Measurements from ENCODE around the gene CCZ1.
A peak's percentile ranks its signal among the peaks of the same experiment; 100 is the strongest.
"Not testable (repeated sequence)": the region's sequence is repeated elsewhere in the genome, so short reads cannot be mapped to it uniquely, and the experiment has no call there.

CCZ1 gene
- 18.3 to 25.7 (median 22.0) reads per million in 4 experiments for total RNA-seq

GRCh38 chr7:5898480-5899224, at the start of gene CCZ1:
Gene CCZ1, plus strand, starts transcription at chr7:5898733. Its CDS starts 67 bp downstream, at chr7:5898800.
- peak; percentile 54 for DNase-seq

GRCh38 chr7:5850944-5851343, 47.6 kb upstream of the CCZ1 start:
- DNase-seq, result no peak

- no peak for DNase-seq
Measured at GRCh38 chr7:5854738-5855137, 43.8 kb upstream of the CCZ1 start.

- not testable (repeated sequence) for DNase-seq
Measured at GRCh38 chr7:5857041-5857575, 41.4 kb upstream of the CCZ1 start.

- not testable (repeated sequence) for DNase-seq
Measured at GRCh38 chr7:5858494-5858893, 40.0 kb upstream of the CCZ1 start.

GRCh38 chr7:5861281-5861680, 37.3 kb upstream of the CCZ1 start:
- DNase-seq, result not testable (repeated sequence)

- DNase-seq, result not testable (repeated sequence)
Measured at GRCh38 chr7:5862753-5863366, 35.7 kb upstream of the CCZ1 start.

- DNase-seq, result not testable (repeated sequence)
Measured at GRCh38 chr7:5865279-5865931, 33.1 kb upstream of the CCZ1 start.

GRCh38 chr7:5867060-5867459, 31.5 kb upstream of the CCZ1 start:
- DNase-seq, result no peak

- DNase-seq, result not testable (repeated sequence)
Measured at GRCh38 chr7:5868928-5869341, 29.6 kb upstream of the CCZ1 start.

GRCh38 chr7:5869691-5870090, 28.8 kb upstream of the CCZ1 start:
- DNase-seq, result no peak

- DNase-seq, result no peak
Measured at GRCh38 chr7:5870311-5870710, 28.2 kb upstream of the CCZ1 start.

- DNase-seq, result no peak
Measured at GRCh38 chr7:5872326-5872725, 26.2 kb upstream of the CCZ1 start.

GRCh38 chr7:5879591-5879990, 18.9 kb upstream of the CCZ1 start:
- DNase-seq, result not testable (repeated sequence)

GRCh38 chr7:5880106-5880505, 18.4 kb upstream of the CCZ1 start:
- DNase-seq, result not testable (repeated sequence)

GRCh38 chr7:5884431-5884830, 14.1 kb upstream of the CCZ1 start:
- not testable (repeated sequence) for DNase-seq

- not testable (repeated sequence) for DNase-seq
Measured at GRCh38 chr7:5888021-5888420, 10.5 kb upstream of the CCZ1 start.

- DNase-seq, result not testable (repeated sequence)
Measured at GRCh38 chr7:5890244-5890643, 8.3 kb upstream of the CCZ1 start.

- DNase-seq, result no peak
Measured at GRCh38 chr7:5892498-5892897, 6.0 kb upstream of the CCZ1 start.

- DNase-seq, result not testable (repeated sequence)
Measured at GRCh38 chr7:5897369-5897919, 1.1 kb upstream of the CCZ1 start.

- not testable (repeated sequence) for DNase-seq
Measured at GRCh38 chr7:5903002-5903401, 4.5 kb downstream of the CCZ1 start.

GRCh38 chr7:5904726-5905125, 6.2 kb downstream of the CCZ1 start:
- DNase-seq, result not testable (repeated sequence)

- DNase-seq, result not testable (repeated sequence)
Measured at GRCh38 chr7:5908835-5909234, 10.3 kb downstream of the CCZ1 start.

Data from effector CD8-positive, alpha-beta T cell (primary cell).